Esophagus squamous epithelium (tissue), 4 donors: ENCODE data around the gene AHSA1.

ENCODE experiments used
- POLR2A ChIP-seq, 4 donors: fragments of 450-650 bp; IDR thresholded peaks; one replicate each; pipeline ENCODE4 v1.6.1; 2017; ENCODE audit warnings: antibody characterized with exemption in 4 of 4, mild to moderate bottlenecking in 4 of 4, moderate library complexity in 3 of 4
- TF ChIP-seq, protein P1 (sequence below), 6 experiments: fragments of 450-650 bp in 4 of 6; fragments of 200-600 bp in 2 of 6; sonication (generic) in 2 of 6; IDR thresholded peaks; one replicate each; pipeline ENCODE4 v1.5.1; 2016 to 2019; ENCODE audit warnings: antibody characterized with exemption in 6 of 6, mild to moderate bottlenecking in 4 of 6, moderate library complexity in 4 of 6

DNA sequence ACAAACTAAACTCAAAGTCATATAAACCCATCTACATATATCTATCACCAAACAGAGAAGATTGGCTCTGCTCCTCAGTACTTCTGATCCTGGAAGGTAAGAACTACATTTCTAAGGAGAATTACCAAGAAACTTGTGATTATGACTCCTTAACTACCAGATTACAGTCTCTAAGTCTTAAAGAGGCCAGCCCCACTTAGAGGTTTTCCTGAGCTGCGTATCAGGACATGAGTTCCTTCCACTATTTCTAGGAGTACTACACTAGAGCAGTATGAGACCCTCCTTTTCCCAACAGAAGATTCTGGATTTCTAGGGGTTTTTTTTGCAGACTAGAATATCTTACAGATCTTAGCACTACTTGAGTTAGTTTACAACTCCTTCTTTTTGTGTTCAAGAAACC is 34.5 kb upstream of the AHSA1 start, which contains the start of gene NOXRED1:
- TF ChIP-seq, protein P1, sequence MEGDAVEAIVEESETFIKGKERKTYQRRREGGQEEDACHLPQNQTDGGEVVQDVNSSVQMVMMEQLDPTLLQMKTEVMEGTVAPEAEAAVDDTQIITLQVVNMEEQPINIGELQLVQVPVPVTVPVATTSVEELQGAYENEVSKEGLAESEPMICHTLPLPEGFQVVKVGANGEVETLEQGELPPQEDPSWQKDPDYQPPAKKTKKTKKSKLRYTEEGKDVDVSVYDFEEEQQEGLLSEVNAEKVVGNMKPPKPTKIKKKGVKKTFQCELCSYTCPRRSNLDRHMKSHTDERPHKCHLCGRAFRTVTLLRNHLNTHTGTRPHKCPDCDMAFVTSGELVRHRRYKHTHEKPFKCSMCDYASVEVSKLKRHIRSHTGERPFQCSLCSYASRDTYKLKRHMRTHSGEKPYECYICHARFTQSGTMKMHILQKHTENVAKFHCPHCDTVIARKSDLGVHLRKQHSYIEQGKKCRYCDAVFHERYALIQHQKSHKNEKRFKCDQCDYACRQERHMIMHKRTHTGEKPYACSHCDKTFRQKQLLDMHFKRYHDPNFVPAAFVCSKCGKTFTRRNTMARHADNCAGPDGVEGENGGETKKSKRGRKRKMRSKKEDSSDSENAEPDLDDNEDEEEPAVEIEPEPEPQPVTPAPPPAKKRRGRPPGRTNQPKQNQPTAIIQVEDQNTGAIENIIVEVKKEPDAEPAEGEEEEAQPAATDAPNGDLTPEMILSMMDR (IDR thresholded peaks at IDR 0.05): no peak
- no peak for TF ChIP-seq POLR2A (IDR thresholded peaks at IDR 0.05)
